ENCODE measurements around the gene ELOB. TPM values are rescaled to one million over a fixed set of nuclear protein-coding genes. Genes with fewer than 3 reads are reported as not detected.

ELOB gene
- total RNA-seq, 1 donor from 2014 or later = 402 TPM

DNA sequence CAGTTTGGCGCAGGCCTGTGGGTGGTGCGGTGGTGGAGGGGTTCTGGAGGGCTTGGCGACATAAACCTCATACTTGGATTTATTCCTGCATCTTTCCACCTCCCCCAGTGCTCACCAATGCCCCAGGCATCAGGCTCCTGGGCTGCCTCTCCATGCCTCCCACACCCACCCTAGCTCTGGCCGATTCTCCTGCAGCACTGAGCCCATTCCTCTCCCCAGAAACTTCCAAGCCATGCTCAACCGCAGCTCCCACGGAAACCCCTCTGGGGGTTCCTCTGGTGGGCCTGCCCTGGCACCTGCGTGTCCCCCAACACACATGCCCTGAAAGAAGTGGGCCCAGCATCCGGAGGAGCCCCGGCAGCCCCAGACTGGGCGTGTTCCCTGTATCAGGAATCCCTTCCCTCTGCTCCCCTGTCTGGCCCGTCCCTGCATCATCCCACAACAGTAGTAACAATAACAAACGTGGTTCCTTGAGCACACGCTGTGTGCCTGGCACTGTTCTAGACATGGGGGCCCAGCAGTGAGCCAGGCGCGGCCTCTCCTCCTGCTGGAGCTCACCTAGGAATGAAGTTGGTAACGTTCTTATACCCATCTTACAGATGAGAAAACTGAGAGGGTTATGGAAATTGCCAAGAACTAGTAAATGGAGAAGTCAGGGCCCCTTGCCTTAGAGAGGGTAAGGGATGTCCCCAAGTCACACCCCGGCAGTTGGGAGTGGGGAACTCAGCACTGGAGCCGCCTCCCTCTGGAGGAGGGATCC lies 42.3 kb upstream of the ELOB start:
- H3K4me1 ChIP-seq = peaks cover 5% of the 10 kb centered on the region
- H3K27ac ChIP-seq = no peak overlapping the region
- TF ChIP-seq EZH2 (IDR thresholded peaks at IDR 0.05) (no peak), EZH2phosphoT487 (IDR thresholded peaks at IDR 0.05) (no peak), CTCF (IDR thresholded peaks at IDR 0.05) (no peak)
- H3K27me3 ChIP-seq = no peaks in the 10 kb centered on the region
- H3K36me3 ChIP-seq = no peaks in the 10 kb centered on the region
- H4K20me1 ChIP-seq (ENCODE audit: low read depth) = no peaks in the 10 kb centered on the region
- H3K9me3 ChIP-seq (ENCODE audit: low read depth) = no peaks in the 10 kb centered on the region
- H3F3A ChIP-seq (ENCODE audit: low read depth) = no peaks in the 10 kb centered on the region
- H3K9me3 Mint-ChIP-seq = no peaks in the 10 kb centered on the region
- peaks cover 7% of the 10 kb centered on the region for H3K27me3 Mint-ChIP-seq (ENCODE audit: insufficient read depth, low read depth)
- no peaks in the 10 kb centered on the region for H3K36me3 Mint-ChIP-seq
- no peak overlapping the region for H3K4me2 ChIP-seq
- H3K79me2 ChIP-seq (ENCODE audit: low read depth) = no peaks in the 10 kb centered on the region
- H3K9ac ChIP-seq = no peak overlapping the region
- no peak overlapping the region for H3K4me3 ChIP-seq
- no peak overlapping the region for H2AFZ ChIP-seq (replicated peaks)
- H3K4me3 Mint-ChIP-seq = no peak overlapping the region
- peaks cover 6% of the 10 kb centered on the region for H3K4me1 Mint-ChIP-seq
- H3K27ac Mint-ChIP-seq = no peak overlapping the region
- DNase-seq (ENCODE audit: low spot score) = no peak

- H3K4me3 ChIP-seq = no peak overlapping the region
- H3K27me3 Mint-ChIP-seq (ENCODE audit: insufficient read depth, low read depth) = peaks cover 7% of the 10 kb centered on the region
- no peak overlapping the region for H3K27ac Mint-ChIP-seq
- no peaks in the 10 kb centered on the region for H3K36me3 Mint-ChIP-seq
- no peak overlapping the region for H3K27ac ChIP-seq
- TF ChIP-seq CTCF (IDR thresholded peaks at IDR 0.05) = no peak
- no peak for TF ChIP-seq EZH2phosphoT487 (IDR thresholded peaks at IDR 0.05)
- no peak for TF ChIP-seq EZH2 (IDR thresholded peaks at IDR 0.05)
- H3F3A ChIP-seq (ENCODE audit: low read depth) = no peaks in the 10 kb centered on the region
- no peaks in the 10 kb centered on the region for H4K20me1 ChIP-seq (ENCODE audit: low read depth)
- H2AFZ ChIP-seq (replicated peaks) = no peak overlapping the region
- H3K9me3 Mint-ChIP-seq = no peaks in the 10 kb centered on the region
- H3K4me3 Mint-ChIP-seq = no peak overlapping the region
- H3K4me1 Mint-ChIP-seq = peaks cover 6% of the 10 kb centered on the region
- peaks cover 5% of the 10 kb centered on the region for H3K4me1 ChIP-seq
- H3K79me2 ChIP-seq (ENCODE audit: low read depth) = no peaks in the 10 kb centered on the region
- H3K36me3 ChIP-seq = no peaks in the 10 kb centered on the region
- H3K9ac ChIP-seq = no peak overlapping the region
- no peak for DNase-seq (ENCODE audit: low spot score)
- no peak overlapping the region for H3K4me2 ChIP-seq
- no peaks in the 10 kb centered on the region for H3K9me3 ChIP-seq (ENCODE audit: low read depth)
- H3K27me3 ChIP-seq = no peaks in the 10 kb centered on the region
Measured at GRCh38 chr16:2818272-2818876, 41.3 kb upstream of the ELOB start.

- no peaks in the 10 kb centered on the region for H3K9me3 Mint-ChIP-seq
- Histone ChIP-seq H3K9ac (no peak overlapping the region), H4K20me1 (ENCODE audit: low read depth) (no peaks in the 10 kb centered on the region), H3K9me3 (ENCODE audit: low read depth) (no peaks in the 10 kb centered on the region), H3K27me3 (no peaks in the 10 kb centered on the region), H2AFZ (replicated peaks) (no peak overlapping the region), H3K79me2 (ENCODE audit: low read depth) (no peaks in the 10 kb centered on the region), H3K4me1 (peaks cover 5% of the 10 kb centered on the region), H3K4me3 (no peak overlapping the region), H3K27ac (no peak overlapping the region), H3F3A (ENCODE audit: low read depth) (no peaks in the 10 kb centered on the region), H3K4me2 (no peak overlapping the region), H3K36me3 (no peaks in the 10 kb centered on the region)
- H3K4me1 Mint-ChIP-seq = peaks cover 6% of the 10 kb centered on the region
- peaks cover 7% of the 10 kb centered on the region for H3K27me3 Mint-ChIP-seq (ENCODE audit: insufficient read depth, low read depth)
- no peaks in the 10 kb centered on the region for H3K36me3 Mint-ChIP-seq
- no peak for DNase-seq (ENCODE audit: low spot score)
- no peak overlapping the region for H3K4me3 Mint-ChIP-seq
- H3K27ac Mint-ChIP-seq = no peak overlapping the region
- TF ChIP-seq CTCF (IDR thresholded peaks at IDR 0.05) = no peak
- TF ChIP-seq EZH2 (IDR thresholded peaks at IDR 0.05) = no peak
- no peak for TF ChIP-seq EZH2phosphoT487 (IDR thresholded peaks at IDR 0.05)
Measured at GRCh38 chr16:2817340-2818271, 40.5 kb upstream of the ELOB start.

Measured in neural progenitor cell (in vitro differentiated cells).